Measurements from ENCODE around the gene HPX.

DNA sequence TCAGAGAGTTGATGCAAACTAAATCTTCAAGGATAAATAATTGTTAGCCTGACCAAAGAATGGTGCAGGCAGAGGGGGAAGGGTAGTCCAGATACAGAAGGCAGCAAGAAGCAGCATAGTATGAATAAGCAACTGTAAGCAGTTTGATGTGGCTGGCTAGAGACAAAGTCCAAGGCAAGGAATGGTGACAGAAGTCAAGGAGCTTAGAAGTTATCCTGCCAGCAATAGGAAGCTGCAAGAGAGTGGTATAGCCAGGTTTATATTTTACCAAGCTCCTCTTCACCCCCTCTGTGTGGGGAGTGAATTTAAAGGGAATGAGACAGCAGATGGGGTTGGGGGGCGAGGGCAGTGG lies 18.3 kb upstream of the HPX start:
- TF ChIP-seq POLR2AphosphoS5 (IDR thresholded peaks at IDR 0.05; ENCODE audit: low read depth, low read length) = no peak
- no peak for TF ChIP-seq TAF1 (IDR thresholded peaks at IDR 0.05; ENCODE audit: borderline replicate concordance, insufficient read depth, low read length)
- TF ChIP-seq, protein P1, sequence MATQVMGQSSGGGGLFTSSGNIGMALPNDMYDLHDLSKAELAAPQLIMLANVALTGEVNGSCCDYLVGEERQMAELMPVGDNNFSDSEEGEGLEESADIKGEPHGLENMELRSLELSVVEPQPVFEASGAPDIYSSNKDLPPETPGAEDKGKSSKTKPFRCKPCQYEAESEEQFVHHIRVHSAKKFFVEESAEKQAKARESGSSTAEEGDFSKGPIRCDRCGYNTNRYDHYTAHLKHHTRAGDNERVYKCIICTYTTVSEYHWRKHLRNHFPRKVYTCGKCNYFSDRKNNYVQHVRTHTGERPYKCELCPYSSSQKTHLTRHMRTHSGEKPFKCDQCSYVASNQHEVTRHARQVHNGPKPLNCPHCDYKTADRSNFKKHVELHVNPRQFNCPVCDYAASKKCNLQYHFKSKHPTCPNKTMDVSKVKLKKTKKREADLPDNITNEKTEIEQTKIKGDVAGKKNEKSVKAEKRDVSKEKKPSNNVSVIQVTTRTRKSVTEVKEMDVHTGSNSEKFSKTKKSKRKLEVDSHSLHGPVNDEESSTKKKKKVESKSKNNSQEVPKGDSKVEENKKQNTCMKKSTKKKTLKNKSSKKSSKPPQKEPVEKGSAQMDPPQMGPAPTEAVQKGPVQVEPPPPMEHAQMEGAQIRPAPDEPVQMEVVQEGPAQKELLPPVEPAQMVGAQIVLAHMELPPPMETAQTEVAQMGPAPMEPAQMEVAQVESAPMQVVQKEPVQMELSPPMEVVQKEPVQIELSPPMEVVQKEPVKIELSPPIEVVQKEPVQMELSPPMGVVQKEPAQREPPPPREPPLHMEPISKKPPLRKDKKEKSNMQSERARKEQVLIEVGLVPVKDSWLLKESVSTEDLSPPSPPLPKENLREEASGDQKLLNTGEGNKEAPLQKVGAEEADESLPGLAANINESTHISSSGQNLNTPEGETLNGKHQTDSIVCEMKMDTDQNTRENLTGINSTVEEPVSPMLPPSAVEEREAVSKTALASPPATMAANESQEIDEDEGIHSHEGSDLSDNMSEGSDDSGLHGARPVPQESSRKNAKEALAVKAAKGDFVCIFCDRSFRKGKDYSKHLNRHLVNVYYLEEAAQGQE (IDR thresholded peaks at IDR 0.05; ENCODE audit: insufficient read depth in 1 of 2, low read depth in 2 of 2, low read length in 2 of 2) = no peak
